HG03432 (cell line): ENCODE results near the gene NAA60.

ENCODE experiments used
- ATAC-seq: cut with Tn5 transposase; IDR thresholded peaks from one replicate; pipeline ENCODE4 v1.9.1; 2021; ENCODE audit warnings: mild to moderate bottlenecking, moderate library complexity; ENCODE audit not compliant: unreplicated experiment

Gene NAA60

GRCh38 chr16:3536271-3536731 is 92.8 kb downstream of the NAA60 start:
- ATAC-seq = no peak
